A549 treated with CpdA at 1 μM for 4 hours (cell line): ENCODE measurements around the gene CREB3L4. TPM values are rescaled to one million over a fixed set of nuclear protein-coding genes. Genes with fewer than 3 reads are reported as not detected.

ENCODE experiments used
- total RNA-seq: library from RNA; stranded (reverse); fragments of 200-300 nt; extraction: Qiagen RNA extraction; gene quantifications from 5 replicates; pipeline ENCODE4 v1.2.3, GENCODE V29; 2022; ENCODE audit warnings: low read depth

Gene CREB3L4
- 9.7 to 12.3 TPM (median 10.9 TPM) in 5 replicates for total RNA-seq

GRCh38 chr1:153967107-153967999, at the start of gene CREB3L4:
Gene CREB3L4, plus strand, starts transcription at chr1:153967902. Its CDS starts 624 bp downstream, at chr1:153968526.

GRCh38 chr1:153922972-153923925, 44.5 kb upstream of the CREB3L4 start, which contains the start of gene GATAD2B:
Gene GATAD2B, minus strand, starts transcription at chr1:153922972. Its CDS starts 94,625 bp downstream, at chr1:153828347.

GRCh38 chr1:153946622-153947241, 21.0 kb upstream of the CREB3L4 start, which contains the start of gene DENND4B:
Gene DENND4B, minus strand, starts transcription at chr1:153946718. Its CDS starts 2,344 bp downstream, at chr1:153944374.

GRCh38 chr1:153958111-153958960, 9.4 kb upstream of the CREB3L4 start, which contains the start of gene CRTC2:
Gene CRTC2, minus strand, starts transcription at chr1:153958612. Its CDS starts 115 bp downstream, at chr1:153958497.

GRCh38 chr1:153963030-153963849, 4.5 kb upstream of the CREB3L4 start, which contains the start of gene SLC39A1:
Gene SLC39A1, minus strand, starts transcription at chr1:153963537. Its CDS starts 822 bp downstream, at chr1:153962715.

GRCh38 chr1:153977250-153978240, 9.8 kb downstream of the CREB3L4 start, which contains the start of gene JTB:
Gene JTB, minus strand, starts transcription at chr1:153977674. Its CDS starts 422 bp downstream, at chr1:153977252.

GRCh38 chr1:153985941-153986761, 18.4 kb downstream of the CREB3L4 start, which contains the start of gene RAB13:
Gene RAB13, minus strand, starts transcription at chr1:153986339. Its CDS starts 103 bp downstream, at chr1:153986236.

GRCh38 chr1:153990468-153991150, 22.9 kb downstream of the CREB3L4 start, which contains the start of gene RPS27:
Gene RPS27, plus strand, starts transcription at chr1:153990762. Its CDS starts 35 bp downstream, at chr1:153990797.

Other genes with a start within 250 kb of the CREB3L4 start
- gene INTS3, start 239.9 kb upstream of the CREB3L4 start, total RNA-seq, result 18.5 to 22.8 TPM (median 21.8 TPM) in 5 replicates
- 1.2 to 3.5 TPM (median 1.5 TPM) in 5 replicates for gene SLC27A3, start 192.5 kb upstream of the CREB3L4 start, total RNA-seq
- gene GATAD2B, start 44.9 kb upstream of the CREB3L4 start, total RNA-seq, result 7.6 to 14.9 TPM (median 8.5 TPM) in 5 replicates
- gene DENND4B, start 21.2 kb upstream of the CREB3L4 start, total RNA-seq, result 24.3 to 35.6 TPM (median 31.6 TPM) in 5 replicates
- 38.4 to 45.8 TPM (median 42.6 TPM) in 5 replicates for gene CRTC2, start 9.3 kb upstream of the CREB3L4 start, total RNA-seq
- 145 to 164 TPM (median 158 TPM) in 5 replicates for gene SLC39A1, start 4.4 kb upstream of the CREB3L4 start, total RNA-seq
- gene JTB, start 9.8 kb downstream of the CREB3L4 start, total RNA-seq, result 105 to 158 TPM (median 155 TPM) in 5 replicates
- 134 to 160 TPM (median 139 TPM) in 5 replicates for gene RAB13, start 18.4 kb downstream of the CREB3L4 start, total RNA-seq
- 4,345 to 7,654 TPM (median 4,612 TPM) in 5 replicates for gene RPS27, start 22.9 kb downstream of the CREB3L4 start, total RNA-seq
- not detected in 5 replicates for gene NUP210L, start 187.2 kb downstream of the CREB3L4 start, total RNA-seq
- 443 to 631 TPM (median 459 TPM) in 5 replicates for gene TPM3, start 224.2 kb downstream of the CREB3L4 start, total RNA-seq
- gene CFAP141, start 238.4 kb downstream of the CREB3L4 start, total RNA-seq, result not detected in 5 replicates